ENCODE data around the gene NDRG4. TPM values are rescaled to one million over a fixed set of nuclear protein-coding genes. Genes with fewer than 3 reads are reported as not detected.

NDRG4 gene
- total and polyA plus RNA-seq, 2 of the 13 experiments (the other 11 are each of a cell fraction or from before 2014, with no cell fraction given) = 1.7 to 2.7 TPM

- TF ChIP-seq ZBTB49 (CRISPR knock-in tag; IDR thresholded peaks at IDR 0.05; ENCODE audit: borderline replicate concordance) (no peak), MED1 (CRISPR knock-in tag; IDR thresholded peaks at IDR 0.05) (0 out of 2 replicates have a peak, but pooled peaks have one; percentile 18), ZNF24 (IDR thresholded peaks at IDR 0.05) (no peak), ARNTL (CRISPR knock-in tag; IDR thresholded peaks at IDR 0.05) (peak; percentile 45; the same call in 1 of the 2 replicates), TAF15 (IDR thresholded peaks at IDR 0.05; ENCODE audit: low read depth, low read length, poor library complexity, severe bottlenecking) (no peak), ERF (CRISPR knock-in tag; IDR thresholded peaks at IDR 0.05) (no peak), FOXK2 (IDR thresholded peaks at IDR 0.05) (no peak), AKAP8 (CRISPR knock-in tag; IDR thresholded peaks at IDR 0.05) (no peak), PRDM4 (CRISPR knock-in tag; IDR thresholded peaks at IDR 0.05; ENCODE audit: borderline replicate concordance) (no peak), ZKSCAN1 (IDR thresholded peaks at IDR 0.05; ENCODE audit: low read length) (no peak), PREB (CRISPR knock-in tag; IDR thresholded peaks at IDR 0.05) (no peak), MZF1 (CRISPR knock-in tag; IDR thresholded peaks at IDR 0.05; ENCODE audit: borderline replicate concordance) (no peak), NONO (IDR thresholded peaks at IDR 0.05) (no peak), NONO (CRISPR knock-in tag; conservative IDR thresholded peaks at IDR 0.05) (no peak), NFKB2 (CRISPR knock-in tag; IDR thresholded peaks at IDR 0.05; ENCODE audit: borderline replicate concordance) (no peak), HES4 (CRISPR knock-in tag; IDR thresholded peaks at IDR 0.05; ENCODE audit: borderline replicate concordance) (no peak), ZNF263 (CRISPR knock-in tag; IDR thresholded peaks at IDR 0.05) (no peak), RBFOX2 (IDR thresholded peaks at IDR 0.05; ENCODE audit: low read depth, low read length) (no peak), NFYB (CRISPR knock-in tag; IDR thresholded peaks at IDR 0.05) (no peak), ZNF720 (CRISPR knock-in tag; IDR thresholded peaks at IDR 0.05) (no peak), EP300 (IDR thresholded peaks at IDR 0.05; ENCODE audit: low read depth in 2 of 2, low read length in 2 of 2) (peak in 1 of 2 experiments; percentile 84; a peak in 2 of 4 replicates), EP300 (CRISPR knock-in tag; IDR thresholded peaks at IDR 0.05; ENCODE audit: borderline replicate concordance) (peak; percentile 88), FOSL2 (CRISPR knock-in tag; IDR thresholded peaks at IDR 0.05) (peak; percentile 73), PATZ1 (CRISPR knock-in tag; IDR thresholded peaks at IDR 0.05) (peak; percentile 42), RARG (CRISPR knock-in tag; IDR thresholded peaks at IDR 0.05; ENCODE audit: low read depth) (no peak)
Observed at GRCh38 chr16:58456193-58456592, 43.8 kb upstream of the NDRG4 start (continued).
